HG03097 (cell line): ENCODE measurements around the gene MS4A13.
A peak's percentile ranks its signal among the peaks of the same experiment; 100 is the strongest.
"Not testable (repeated sequence)": the region's sequence is repeated elsewhere in the genome, so short reads cannot be mapped to it uniquely, and the experiment has no call there.

Experiments used
- ATAC-seq: cut with Tn5 transposase; IDR thresholded peaks from one replicate; pipeline ENCODE4 v1.9.1; 2021; ENCODE audit not compliant: unreplicated experiment, low FRiP score

The MS4A13 gene, protein sequence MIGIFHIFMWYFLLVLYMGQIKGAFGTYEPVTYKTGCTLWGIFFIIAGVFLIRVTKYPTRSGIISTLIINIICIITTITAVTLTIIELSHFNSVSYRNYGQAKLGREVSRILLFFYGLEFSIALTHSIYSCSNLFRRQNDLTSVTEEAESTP

DNA sequence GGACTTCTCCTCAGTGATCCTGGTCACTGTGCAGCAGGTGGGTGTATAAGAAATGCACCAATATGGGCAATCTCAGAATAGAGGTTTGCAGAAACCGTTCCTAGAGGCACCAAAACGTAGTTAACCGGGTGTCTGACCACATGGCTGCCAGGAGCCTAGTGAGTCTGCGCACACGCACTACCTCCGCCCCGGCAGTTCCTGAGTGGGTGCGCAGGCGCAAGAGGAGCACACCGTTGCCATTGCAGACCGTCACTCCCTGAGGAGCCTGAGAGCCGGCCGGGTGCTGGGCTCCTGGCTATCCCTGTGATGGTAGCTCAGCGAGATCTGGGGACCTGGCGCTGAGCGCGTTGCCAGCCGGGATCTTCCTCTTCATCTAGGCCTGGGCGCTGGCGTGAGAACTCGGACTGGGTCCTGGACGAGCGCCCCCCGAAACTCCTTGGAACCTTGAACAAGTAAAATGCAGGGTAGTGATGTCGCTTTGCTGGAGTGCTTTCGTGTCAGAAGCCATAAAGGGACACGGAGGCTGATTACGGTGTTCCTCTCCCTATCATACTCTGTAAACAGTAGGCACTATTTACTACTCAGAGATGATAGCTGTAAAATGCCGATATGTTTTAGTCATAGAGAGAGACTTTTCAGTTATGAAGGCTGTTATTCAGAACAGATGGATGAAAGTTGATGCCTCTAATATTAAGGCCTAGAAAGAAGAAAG lies at the start of gene MS4A13:
MS4A13 (plus strand) TSS at position 249 of the 712 bp plus-strand sequence. CDS start 2,692 bp downstream, outside the sequence.
- no peak for ATAC-seq

DNA sequence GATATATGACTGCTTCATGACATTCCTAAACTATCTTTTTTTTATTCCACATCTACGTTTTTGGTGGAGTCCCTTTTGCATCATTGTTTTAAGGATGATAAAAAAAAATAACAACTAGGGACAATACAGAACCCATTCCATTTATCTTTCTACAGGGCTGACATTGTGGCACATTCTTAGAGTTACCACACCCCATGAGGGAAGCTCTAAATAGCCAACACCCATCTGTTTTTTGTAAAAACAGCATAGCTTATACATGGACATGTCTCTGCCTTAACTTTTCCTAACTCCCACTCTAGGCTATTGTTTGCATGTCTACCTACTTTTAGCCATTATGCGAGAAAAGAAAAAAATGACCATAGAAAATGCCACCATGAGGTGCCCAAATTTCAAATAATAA lies 46.4 kb upstream of the MS4A13 start:
- ATAC-seq = no peak

DNA sequence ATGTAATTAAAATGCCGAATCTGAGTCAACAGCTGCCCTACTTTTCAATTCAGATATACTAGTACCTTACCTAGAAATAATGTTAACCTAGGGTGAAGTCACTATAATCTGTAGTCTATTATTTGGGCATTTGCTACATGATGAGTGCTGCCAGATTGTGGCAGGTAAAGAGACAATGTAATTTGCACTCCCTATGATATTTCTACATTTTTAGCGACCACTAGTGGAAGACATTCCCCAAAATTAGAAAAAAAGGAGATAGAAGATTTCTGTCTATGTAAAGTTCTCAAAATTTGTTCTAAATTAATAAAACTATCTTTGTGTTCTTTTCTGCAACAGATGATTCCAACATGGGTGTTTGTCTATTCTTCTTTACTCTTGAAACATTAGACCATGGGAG lies 45.5 kb upstream of the MS4A13 start:
- no peak for ATAC-seq

DNA sequence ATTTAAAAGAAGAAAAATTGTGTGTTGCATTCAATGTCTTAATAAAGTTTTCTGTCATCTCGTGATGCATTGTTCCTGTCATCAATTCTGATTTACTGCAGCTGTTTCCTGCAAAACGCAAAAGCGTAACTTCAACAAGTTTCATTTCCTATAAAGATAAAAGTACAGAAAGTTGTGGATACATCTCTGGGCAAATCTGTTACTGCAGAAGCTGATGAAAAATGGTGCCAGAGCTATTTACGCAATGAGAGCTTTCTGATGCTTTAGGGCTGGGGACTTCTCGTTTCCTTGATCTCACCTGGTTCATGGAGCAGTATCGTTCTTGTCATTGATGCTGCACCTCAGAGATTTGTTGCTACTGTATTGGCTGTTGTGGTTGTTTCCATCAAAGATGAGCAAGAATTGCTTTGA lies 38.2 kb upstream of the MS4A13 start:
- ATAC-seq = no peak

DNA sequence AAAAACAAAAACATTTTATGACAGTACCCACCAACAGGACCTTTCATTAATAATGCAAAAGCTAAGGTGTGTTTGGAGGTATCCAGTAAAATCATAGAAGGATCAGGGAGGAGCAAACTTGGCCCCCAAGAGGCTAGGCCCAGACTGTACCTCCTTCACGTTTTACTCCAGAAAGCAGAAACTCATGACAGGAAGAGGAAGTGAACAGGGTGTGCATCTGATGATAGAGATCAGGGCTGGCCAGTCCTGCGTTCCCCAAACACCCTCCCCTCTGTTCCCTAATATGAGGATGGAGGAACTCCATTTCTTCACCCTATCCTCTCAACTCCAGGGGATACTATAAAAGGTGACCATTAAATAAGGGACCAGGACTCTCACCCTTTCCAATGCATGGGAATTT lies 32.8 kb upstream of the MS4A13 start:
- ATAC-seq = no peak

DNA sequence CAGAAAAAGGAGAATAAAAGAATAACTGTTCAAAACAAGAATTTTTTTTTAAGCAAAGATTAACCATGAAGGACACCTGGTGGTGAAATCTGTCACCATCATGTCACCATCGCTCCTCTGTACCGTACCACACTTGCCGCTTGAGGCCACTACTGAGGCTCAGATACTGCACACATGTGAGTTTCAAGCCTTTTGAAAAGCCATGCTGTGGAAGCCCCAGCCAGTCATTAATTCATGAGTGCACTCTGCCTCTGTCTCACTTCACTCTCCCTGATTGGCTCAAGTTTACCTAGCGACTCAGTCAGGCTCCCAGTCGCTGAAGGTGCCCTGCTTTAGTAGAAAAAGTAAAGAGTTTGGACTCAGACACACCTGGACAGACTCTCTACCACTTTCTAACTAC lies 29.2 kb upstream of the MS4A13 start:
- ATAC-seq = peak; percentile 95

DNA sequence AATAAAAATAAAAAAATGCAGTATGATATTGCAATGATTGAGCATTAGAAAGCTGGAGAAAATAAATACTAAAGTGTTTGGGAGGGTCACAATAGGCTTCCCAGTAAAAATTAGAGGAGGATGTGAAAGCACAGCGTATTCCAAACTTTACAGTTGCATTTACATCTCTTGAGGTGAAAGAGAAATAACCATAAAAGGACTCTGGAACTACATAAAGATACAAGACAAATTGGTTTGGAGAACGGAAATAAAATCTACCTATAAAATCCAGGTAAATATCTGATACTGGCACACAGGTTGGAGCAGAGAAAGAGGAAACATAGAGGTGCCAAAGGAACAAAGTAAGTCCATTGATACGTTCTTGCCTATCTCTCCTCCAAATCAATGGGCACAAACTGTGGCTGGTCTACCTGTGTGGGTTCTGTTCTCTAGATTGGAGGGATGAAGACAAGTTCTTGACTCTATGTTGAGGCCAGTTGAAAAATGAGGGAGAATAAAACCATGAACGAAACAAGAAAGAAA lies 22.6 kb upstream of the MS4A13 start, which contains the start of gene MS4A12:
MS4A12 (plus strand) TSS at position 291 of the 522 bp plus-strand sequence. CDS start 4,541 bp downstream, outside the sequence.
- ATAC-seq = no peak

DNA sequence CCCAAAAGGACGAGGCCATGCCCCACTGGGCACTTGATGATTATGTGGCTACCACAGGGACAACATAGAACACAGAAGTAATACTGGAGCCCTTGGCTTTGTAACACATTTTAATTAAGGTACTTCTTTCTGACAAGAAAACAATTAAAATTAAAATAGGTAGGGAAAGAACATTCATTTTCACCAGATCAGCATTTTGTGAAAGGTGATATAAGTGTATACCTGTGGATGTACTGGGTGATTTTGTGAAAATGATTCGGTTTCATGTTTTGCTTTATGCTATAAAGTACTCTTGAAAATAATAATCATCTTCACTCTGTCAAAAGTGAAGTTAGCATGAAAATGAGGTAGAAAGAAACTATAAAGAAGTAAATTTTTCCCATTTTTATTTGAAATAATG lies 21.7 kb upstream of the MS4A13 start:
- no peak for ATAC-seq

DNA sequence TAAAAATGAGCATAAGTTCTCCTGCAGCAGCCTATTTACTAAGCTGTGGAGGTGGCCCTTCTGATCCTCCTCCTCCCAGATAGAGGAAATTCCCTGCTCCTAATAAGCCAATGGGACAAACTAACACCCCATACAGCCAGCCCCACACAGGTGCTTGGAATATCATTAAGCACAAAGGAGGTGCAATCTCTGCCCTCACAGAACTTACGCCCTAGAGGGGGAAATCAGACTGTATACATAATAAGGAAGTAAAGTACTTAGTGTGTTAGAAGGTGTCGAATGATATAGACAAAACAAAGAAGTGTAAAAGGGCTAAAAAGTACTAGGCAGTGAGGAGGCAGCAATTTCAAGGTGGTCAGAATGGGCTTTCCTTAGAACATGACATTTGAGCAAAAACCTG lies 16.8 kb upstream of the MS4A13 start:
- no peak for ATAC-seq

DNA sequence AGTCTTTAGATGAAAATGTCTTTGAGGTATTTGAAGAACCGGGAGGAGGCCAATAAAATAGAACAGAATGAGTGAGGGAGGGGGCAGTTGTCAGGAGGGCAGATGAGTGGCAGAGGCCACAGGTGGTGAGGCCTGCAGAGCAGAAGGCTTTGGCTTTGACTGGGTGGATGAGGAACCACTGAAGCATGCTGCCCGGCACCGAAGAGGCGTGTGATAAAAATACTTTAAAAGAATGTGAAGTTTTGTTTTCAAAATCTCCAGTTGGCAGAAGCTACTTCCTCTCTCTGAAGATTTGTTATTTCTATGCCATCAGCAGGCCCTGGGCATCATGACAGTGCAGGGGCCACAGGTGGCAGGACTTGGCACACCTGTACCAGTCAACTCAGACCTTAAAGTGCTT lies 16.3 kb upstream of the MS4A13 start:
- no peak for ATAC-seq

DNA sequence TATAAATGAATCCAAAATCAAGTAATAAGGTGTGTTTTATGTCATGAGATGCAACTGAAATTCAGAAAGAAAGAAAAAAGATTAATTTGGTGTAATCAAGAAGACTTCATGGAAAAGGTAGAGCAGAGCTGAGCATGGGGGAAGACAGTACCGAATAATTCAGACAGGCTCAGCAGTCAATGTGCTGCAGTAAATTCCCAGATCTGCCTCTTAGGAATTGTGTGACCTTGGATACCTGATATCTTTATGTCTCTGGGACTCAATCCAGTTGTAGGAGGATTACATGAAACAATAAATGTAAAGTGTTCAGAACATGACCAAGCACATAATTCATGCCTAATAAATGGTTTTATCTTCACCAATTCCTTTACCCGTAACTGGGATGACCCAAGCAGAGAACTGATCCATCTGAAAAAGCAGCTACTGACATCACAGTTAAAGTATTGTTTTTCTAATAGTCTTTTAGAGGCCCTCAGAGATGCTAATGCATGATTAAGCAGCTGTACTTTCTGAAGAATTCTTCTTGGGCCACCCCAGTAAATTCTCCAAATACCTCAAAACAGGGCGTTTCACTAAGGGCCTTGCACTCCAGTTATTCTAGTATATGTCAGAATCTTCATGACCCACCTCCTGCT lies 14.8 kb upstream of the MS4A13 start:
- ATAC-seq = no peak

DNA sequence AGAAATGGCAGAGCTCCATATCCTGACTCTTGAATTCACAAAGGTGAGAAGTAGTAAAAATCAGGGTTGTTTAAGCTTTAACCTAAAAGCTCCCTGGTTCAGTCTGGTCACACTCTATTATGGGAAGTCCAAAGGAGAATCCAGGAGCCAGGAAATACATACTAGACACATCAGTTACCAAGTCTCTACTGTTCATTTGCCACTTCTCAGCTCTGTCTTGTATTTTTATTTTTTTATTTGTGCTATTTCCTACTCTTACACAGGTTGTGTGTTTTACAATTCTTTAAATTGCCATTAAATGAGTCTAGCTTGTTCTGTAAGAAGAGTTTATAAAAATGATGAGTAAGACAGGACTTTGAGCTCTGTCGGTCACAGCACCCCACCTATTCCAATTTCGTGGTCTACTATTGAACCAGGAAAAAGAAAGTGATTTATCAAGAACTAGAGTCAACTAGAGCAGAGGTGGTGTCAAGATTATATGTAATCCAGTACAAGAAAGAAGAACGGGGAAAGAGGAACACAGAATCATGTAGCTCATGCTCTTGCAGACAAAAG lies 12.9 kb upstream of the MS4A13 start:
- no peak for ATAC-seq

DNA sequence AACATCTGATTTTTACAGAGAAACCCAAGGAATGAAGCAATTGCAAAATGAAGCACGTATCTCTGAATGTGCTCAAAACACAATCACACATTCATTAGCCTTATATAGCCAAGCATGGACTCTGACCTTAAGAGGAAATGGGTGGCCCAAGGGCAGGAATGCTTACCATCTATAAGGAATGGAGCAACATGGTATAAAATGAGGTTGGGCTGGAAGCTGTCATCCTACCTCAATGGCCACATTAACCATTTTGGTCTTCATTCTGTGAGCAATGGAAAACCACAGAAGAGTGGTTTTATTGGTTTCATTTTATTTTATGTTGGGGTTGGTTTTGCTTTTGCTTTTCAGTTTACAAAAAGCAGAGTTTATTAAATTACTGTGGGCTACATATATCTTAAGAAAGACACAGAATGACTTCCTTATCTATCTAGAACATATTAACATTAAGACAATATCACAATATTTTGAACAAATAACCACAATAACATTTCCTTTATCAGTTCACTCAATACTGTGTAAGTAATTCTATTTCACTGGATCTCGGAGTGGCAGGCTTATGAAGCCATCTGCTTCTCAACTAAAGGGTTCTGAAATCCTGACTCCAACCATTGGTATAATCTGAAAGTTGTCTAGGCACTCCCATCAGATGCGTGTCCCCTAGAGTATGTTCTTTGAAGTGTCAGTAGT lies 10.8 kb upstream of the MS4A13 start:
- ATAC-seq = no peak

DNA sequence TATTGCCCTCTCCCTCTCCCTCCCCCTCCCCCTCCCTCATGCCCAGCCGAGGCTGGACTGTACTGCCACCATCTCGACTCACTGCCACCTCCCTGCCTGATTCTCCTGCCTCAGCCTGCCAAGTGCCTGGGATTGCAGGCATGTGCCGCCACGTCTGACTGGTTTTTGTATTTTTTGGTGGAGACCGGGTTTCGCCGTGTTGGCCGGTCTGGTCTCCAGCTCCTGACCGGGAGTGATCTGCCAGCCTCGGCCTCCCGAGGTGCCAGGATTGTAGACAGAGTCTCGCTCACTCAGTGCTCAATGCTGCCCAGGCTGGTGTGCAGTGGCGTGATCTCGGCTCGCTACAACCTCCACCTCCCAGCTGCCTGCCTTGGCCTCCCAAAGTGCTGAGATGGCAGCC lies 5.6 kb upstream of the MS4A13 start:
- ATAC-seq = not testable (repeated sequence)

DNA sequence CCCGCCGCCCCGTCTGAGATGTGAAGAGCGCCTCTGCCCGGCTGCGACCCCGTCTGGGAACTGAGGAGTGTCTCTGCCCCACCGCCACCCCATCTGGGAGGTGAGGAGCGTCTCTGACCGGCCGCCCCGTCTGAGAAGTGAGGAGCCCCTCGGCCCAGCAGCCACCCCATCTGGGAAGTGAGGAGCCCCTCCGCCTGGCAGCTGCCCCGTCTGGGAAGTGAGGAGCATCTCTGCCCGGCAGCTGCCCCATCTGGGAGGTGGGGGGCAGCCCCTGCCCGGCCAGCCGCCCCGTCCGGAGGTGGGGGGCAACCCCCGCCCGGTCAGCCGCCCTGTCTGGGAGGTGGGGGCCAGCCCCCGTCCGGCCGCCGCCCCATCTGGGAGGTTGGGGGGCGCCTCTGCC lies 5.0 kb upstream of the MS4A13 start:
- ATAC-seq = not testable (repeated sequence)

DNA sequence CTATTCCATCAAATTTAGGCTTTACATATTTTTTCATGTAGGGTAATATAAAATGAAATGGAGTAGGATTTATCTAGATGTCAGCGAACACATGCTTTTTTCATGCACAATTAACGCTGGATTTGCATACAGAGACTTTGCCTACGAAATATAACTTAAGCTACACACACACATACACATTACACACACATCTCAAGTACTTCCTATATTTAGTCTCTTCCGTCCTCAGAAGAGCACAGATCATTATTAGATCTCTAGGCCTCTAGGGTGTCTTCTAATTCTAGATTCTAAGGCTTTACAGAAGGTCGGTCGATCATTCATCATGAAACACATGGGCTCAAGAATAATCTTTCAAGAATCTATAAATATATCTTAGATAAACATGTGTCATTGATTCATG lies 3.8 kb upstream of the MS4A13 start:
- no peak for ATAC-seq

DNA sequence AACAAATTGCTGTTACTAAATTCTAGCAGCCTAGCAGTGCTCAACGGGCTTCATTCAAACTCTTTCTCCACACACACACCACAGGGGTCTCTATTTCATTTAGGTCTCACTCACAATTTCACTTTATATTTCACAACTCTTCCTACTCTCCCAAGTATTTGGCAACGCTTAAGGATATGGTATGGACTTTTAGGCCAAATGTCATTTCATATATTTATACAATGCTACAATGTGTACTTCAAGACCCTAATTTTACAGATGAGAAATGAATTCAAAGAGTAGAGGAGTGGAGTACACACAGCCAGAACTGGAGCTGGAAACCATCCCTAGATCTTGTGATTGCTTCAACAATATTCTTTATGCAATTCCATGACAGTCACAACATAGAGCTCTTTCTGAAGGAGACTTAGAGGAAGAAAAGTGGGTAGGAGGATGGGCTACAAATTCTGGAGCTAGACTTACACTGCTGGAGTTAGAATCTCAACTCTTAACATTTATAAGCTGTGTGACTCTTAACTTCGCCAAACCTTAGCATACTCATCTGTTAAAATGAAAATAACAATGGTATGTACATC lies 2.5 kb upstream of the MS4A13 start:
- no peak for ATAC-seq

DNA sequence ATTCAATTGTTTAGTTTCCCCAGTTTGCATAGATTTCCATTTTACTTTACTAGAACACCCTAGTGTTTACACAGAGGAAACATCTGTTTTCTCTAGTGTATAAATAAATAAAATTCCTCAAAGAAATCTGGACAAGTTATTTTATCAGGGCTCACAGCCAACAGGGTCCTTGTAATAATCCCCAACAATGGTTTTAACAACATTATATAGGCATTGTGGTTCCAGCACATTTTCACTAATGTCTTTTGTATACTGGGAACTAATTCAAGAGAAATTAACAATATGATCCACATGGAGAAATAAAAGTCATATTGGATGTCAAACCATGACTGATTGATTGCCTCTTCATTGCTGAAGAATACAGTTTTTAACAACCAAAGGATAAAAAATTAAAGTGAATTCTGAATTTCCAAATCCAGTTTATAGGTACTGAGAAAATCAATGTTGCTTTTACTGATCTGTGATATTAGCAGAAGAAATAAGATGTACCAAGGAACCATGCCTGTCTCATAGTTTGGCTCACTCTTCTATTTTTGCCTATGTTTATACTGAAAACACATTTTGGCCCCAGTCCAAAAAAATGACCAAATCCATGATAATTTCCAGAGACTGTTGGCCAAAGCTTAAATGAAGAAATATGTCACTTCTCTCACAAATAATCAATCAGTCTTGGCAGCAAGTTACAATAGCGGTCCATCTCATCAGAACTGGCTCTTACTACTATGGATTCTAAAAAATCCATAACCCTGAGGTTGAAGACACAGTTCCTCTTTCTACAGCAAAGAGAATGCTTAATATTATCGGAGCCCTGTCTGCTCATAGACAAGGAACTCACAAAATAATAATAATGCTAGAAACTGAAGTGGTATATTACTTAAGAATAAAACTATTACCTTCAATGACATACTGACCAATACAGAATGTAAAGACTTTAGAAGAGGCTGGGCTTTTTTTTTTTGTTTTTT lies 1.4 kb upstream of the MS4A13 start:
- no peak for ATAC-seq

DNA sequence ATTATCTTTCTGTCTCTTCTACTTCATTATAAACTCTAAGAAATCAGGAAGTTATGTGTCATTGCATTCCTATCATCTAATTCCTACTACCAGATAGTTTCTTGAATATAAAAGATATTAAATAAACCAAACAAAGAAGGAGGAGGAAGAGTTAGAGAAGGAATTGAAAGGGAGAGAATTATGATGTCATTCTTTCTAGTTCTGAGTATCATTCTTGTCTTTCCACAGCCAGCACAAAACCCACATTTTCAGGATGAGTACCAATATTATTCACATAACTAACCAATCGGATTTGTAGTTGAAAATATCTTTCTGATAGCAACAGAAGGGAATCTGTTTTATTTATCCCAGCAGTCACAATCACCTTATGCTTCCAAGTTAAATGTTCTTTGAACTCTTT lies 13.3 kb downstream of the MS4A13 start:
- no peak for ATAC-seq
